Transverse colon (tissue), 4 donors: Measurements from ENCODE around the gene LRWD1. TPM values are rescaled to one million over a fixed set of nuclear protein-coding genes. Genes with fewer than 3 reads are reported as not detected.
A peak's percentile ranks its signal among the peaks of the same experiment; 100 is the strongest.

ENCODE experiments used
- DNase-seq: peaks from one replicate; pipeline ENCODE4 v3.0.0-alpha.2; 2019
- H3K27ac ChIP-seq, 4 donors: fragments of 200-600 bp; sonication (generic); 2 replicates each; pipeline ENCODE4 v1.5.1; 2016 to 2018; ENCODE audit warnings: inconsistent platforms in 4 of 4
- H3K27me3 ChIP-seq: fragments of 200-600 bp; sonication (generic); 2 replicates; pipeline ENCODE4 v1.5.1; 2017; ENCODE audit warnings: inconsistent platforms
- H3K36me3 ChIP-seq, 4 donors: fragments of 200-600 bp; sonication (generic); 2 replicates each; pipeline ENCODE4 v1.5.1; 2017 to 2019; ENCODE audit warnings: inconsistent platforms in 4 of 4
- H3K4me1 ChIP-seq, 4 donors: fragments of 200-600 bp; sonication (generic); 2 replicates each; pipeline ENCODE4 v1.5.1; 2017 to 2020; ENCODE audit warnings: inconsistent platforms in 4 of 4
- H3K4me3 ChIP-seq, 4 donors: fragments of 200-600 bp; sonication (generic); 1 replicate in 1 of 4; 2 replicates in 3 of 4; pipeline versions ENCODE4 v1.5.1 to v1.6.1; 2017 to 2019; ENCODE audit warnings: inconsistent platforms in 4 of 4
- H3K9me3 ChIP-seq, 2 donors: fragments of 200-600 bp; sonication (generic); 2 replicates each; pipeline ENCODE4 v1.5.1; 2017 to 2019; ENCODE audit warnings: inconsistent platforms in 2 of 2
- EP300 ChIP-seq: sonication (generic); formaldehyde crosslinking; IDR thresholded peaks from one replicate; pipeline ENCODE4 v1.6.1; 2017; ENCODE audit warnings: antibody characterized with exemption, low read depth
- POLR2A ChIP-seq: fragments of 450-650 bp; IDR thresholded peaks from one replicate; pipeline ENCODE4 v1.6.1; 2016; ENCODE audit warnings: antibody characterized with exemption, mild to moderate bottlenecking, moderate library complexity
- POLR2AphosphoS5 ChIP-seq, 3 donors: sonication (generic); formaldehyde crosslinking; IDR thresholded peaks; one replicate each; pipeline ENCODE4 v1.6.1; 2016; ENCODE audit warnings: antibody characterized with exemption in 3 of 3
- WGBS, 2 donors: methylation state at CpG; one replicate each; pipeline ENCODE4 v1.1.5; 2018; ENCODE audit warnings: low coverage in 1 of 2; 5-methylcytosine and 5-hydroxymethylcytosine counted together
- in situ Hi-C, 4 donors: fragments of 200-750 bp; cut with MboI; loops; one replicate each; pipeline versions ENCODE4 v1.15.0 to v1.15.1; 2017; ENCODE audit warnings: low sequenced_read_pairs in 3 of 4, low pct_ligation_motif_present in 1 of 4, low pct_unique_long_range_greater_than_20kb in 1 of 4
- intact Hi-C: fragments of 100-400 bp; cut with DNase I; formaldehyde crosslinking; loops from one replicate; pipeline ENCODE4 v1.15.1; 2023; ENCODE audit warnings: low total_unique reads
- total RNA-seq, 4 donors: library from RNA; depleted of rRNA; stranded (reverse); fragments of >200 nt; gene quantifications; one replicate each; pipeline ENCODE4 v1.1.0, GENCODE V29; 2016
- TF ChIP-seq, protein P1 (sequence below), 5 experiments: fragments of 200-600 bp in 3 of 5; fragments of 450-650 bp in 2 of 5; sonication (generic) in 3 of 5; IDR thresholded peaks; 1 replicate in 2 of 5; 2 replicates in 3 of 5; pipeline ENCODE4 v1.5.1; 2016 to 2017; ENCODE audit warnings: antibody characterized with exemption in 5 of 5, inconsistent platforms in 3 of 5, mild to moderate bottlenecking in 2 of 5, moderate library complexity in 1 of 5

Gene LRWD1
- total RNA-seq, 4 donors from 2014 or later, result 15.7 to 45.6 (median 18.4) TPM

DNA sequence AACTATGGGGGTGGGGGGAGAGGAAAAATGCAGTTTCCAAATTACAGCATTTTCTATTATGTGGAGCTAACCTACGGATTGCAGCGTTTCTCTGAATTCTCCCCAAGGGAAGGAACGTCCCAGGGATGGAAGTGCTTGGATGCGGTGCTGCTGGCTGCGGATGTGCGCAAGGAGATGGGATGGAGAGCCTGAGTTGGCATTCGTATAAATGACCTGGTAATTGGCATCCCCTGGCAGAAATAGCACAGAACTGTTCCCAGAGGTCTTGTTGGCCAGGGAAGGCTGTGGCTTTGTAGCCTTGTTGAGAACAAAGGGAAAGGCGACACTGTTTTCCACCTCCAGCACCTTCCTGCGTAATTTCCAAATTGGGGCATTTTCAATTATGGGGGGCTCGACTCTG lies 28.7 kb upstream of the LRWD1 start:
- in situ Hi-C loops, result no loop called here
- no peak for DNase-seq
- Histone ChIP-seq H3K4me3 (no peak overlapping the region), H3K27ac (no peak overlapping the region), H3K27me3 (no peaks in the 10 kb centered on the region), H3K36me3 (no peaks in the 10 kb centered on the region), H3K9me3 (no peaks in the 10 kb centered on the region), H3K4me1 (peaks cover 14 to 27% (median 21%) of the 10 kb centered on the region in 4 donors)
- no peak for TF ChIP-seq POLR2AphosphoS5 (IDR thresholded peaks at IDR 0.05)
- 82 to 87% methylated on average over 6 to 10 of the region's 10 CpGs for WGBS, 2 donors
- intact Hi-C loops, result no loop called here

DNA sequence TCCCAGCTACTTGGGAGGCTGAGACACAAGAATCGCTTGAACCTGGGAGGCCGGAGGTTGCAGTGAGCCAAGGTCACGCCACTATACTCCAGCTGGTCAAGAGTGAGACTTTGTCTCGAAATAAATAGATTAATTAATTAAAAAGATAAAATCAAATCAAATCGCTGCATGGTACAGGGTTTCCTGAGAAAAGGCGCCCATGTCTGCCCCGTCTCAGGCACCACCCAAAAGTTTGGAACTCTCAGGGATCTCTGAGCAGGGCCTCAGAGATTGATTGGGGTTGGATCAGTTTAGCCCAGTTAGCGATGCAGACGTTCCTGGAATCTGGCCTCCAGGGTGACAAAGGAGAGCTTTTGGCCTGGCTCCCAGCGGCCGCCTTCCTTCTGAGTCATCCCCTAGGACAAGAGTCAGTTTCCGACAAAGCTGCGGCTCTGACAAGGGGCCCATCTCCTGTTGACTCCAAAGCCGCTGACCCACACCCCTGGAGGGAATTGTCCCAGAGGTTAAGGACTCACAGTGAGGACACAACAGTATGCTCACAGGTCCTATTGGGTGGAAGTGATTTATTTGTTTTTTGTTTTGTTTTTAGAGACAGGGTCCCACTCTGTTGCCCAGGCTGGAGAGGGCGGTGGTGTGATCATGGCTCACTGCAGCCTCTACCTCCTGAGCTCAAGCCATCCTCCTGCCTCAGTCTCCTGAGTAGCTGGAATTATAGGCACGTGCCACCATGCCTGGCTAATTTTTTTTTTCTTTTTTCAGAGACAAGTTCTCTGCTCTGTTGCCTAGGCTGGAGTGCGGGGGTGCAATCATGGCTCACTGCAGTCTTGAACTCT lies 24.6 kb upstream of the LRWD1 start:
- intact Hi-C loops (no loop called here), in situ Hi-C loops (no loop called here)
- no peaks in the 10 kb centered on the region for H3K36me3 ChIP-seq
- no peaks in the 10 kb centered on the region for H3K27me3 ChIP-seq
- H3K4me3 ChIP-seq, result no peak overlapping the region
- H3K9me3 ChIP-seq, result no peaks in the 10 kb centered on the region
- H3K4me1 ChIP-seq, result no peaks in the 10 kb centered on the region
- peak overlapping the region in 3 of 4 donors; percentile 29 to 41 (median 32) for H3K27ac ChIP-seq
- DNase-seq, result no peak
- TF ChIP-seq POLR2A, result no peak
- TF ChIP-seq, protein P1, sequence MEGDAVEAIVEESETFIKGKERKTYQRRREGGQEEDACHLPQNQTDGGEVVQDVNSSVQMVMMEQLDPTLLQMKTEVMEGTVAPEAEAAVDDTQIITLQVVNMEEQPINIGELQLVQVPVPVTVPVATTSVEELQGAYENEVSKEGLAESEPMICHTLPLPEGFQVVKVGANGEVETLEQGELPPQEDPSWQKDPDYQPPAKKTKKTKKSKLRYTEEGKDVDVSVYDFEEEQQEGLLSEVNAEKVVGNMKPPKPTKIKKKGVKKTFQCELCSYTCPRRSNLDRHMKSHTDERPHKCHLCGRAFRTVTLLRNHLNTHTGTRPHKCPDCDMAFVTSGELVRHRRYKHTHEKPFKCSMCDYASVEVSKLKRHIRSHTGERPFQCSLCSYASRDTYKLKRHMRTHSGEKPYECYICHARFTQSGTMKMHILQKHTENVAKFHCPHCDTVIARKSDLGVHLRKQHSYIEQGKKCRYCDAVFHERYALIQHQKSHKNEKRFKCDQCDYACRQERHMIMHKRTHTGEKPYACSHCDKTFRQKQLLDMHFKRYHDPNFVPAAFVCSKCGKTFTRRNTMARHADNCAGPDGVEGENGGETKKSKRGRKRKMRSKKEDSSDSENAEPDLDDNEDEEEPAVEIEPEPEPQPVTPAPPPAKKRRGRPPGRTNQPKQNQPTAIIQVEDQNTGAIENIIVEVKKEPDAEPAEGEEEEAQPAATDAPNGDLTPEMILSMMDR (IDR thresholded peaks at IDR 0.05), result no peak
- TF ChIP-seq EP300, result no peak
- no peak for TF ChIP-seq POLR2AphosphoS5 (IDR thresholded peaks at IDR 0.05)
- 85 to 91% methylated on average over 3 to 17 of the region's 17 CpGs for WGBS, 2 donors

- peak; percentile 54 for DNase-seq
- TF ChIP-seq POLR2AphosphoS5 (IDR thresholded peaks at IDR 0.05), result no peak
- no peak for TF ChIP-seq EP300
- TF ChIP-seq POLR2A, result no peak
- TF ChIP-seq, protein P1 (IDR thresholded peaks at IDR 0.05), result no peak
- WGBS, 2 donors, result 71 to 80% methylated on average over 9 to 17 of the region's 17 CpGs
- in situ Hi-C loops, result no loop called here
- no peaks in the 10 kb centered on the region for H3K27me3 ChIP-seq
- no peaks in the 10 kb centered on the region for H3K9me3 ChIP-seq
- H3K4me1 ChIP-seq, result no peaks in the 10 kb centered on the region
- no peaks in the 10 kb centered on the region for H3K36me3 ChIP-seq
- H3K4me3 ChIP-seq, result no peak overlapping the region
- peak overlapping the region in 2 of 4 donors; percentile 4 to 57 for H3K27ac ChIP-seq
- intact Hi-C loops, result no loop called here
Observed at GRCh38 chr7:102444961-102445673, 19.7 kb upstream of the LRWD1 start.

GRCh38 chr7:102445674-102446071 lies 19.1 kb upstream of the LRWD1 start:
- peak overlapping the region in 2 of 4 donors; percentile 4 to 31 for H3K27ac ChIP-seq
- WGBS, 2 donors, result 79% methylated on average over 2 of the region's 2 CpGs; no CpG with 5 or more reads in 1 of the 2 donors
- H3K9me3 ChIP-seq, result no peaks in the 10 kb centered on the region
- no peak overlapping the region for H3K4me3 ChIP-seq
- intact Hi-C loops (no loop called here), in situ Hi-C loops (no loop called here)
- TF ChIP-seq POLR2AphosphoS5 (IDR thresholded peaks at IDR 0.05), result no peak
- no peak for TF ChIP-seq EP300
- no peak for TF ChIP-seq POLR2A
- TF ChIP-seq, protein P1 (IDR thresholded peaks at IDR 0.05), result no peak
- H3K36me3 ChIP-seq, result no peaks in the 10 kb centered on the region
- no peaks in the 10 kb centered on the region for H3K4me1 ChIP-seq
- H3K27me3 ChIP-seq, result no peaks in the 10 kb centered on the region
- no peak for DNase-seq
